Left forelimb (tissue), 1 donor: ENCODE results near the gene CPNE5.
"Not testable (repeated sequence)": the region's sequence is repeated elsewhere in the genome, so short reads cannot be mapped to it uniquely, and the experiment has no call there.

Experiments used
- DNase-seq: peaks from one replicate; pipeline ENCODE4 v3.0.0-alpha.2; 2018; ENCODE audit warnings: low spot score

CPNE5 gene

DNA sequence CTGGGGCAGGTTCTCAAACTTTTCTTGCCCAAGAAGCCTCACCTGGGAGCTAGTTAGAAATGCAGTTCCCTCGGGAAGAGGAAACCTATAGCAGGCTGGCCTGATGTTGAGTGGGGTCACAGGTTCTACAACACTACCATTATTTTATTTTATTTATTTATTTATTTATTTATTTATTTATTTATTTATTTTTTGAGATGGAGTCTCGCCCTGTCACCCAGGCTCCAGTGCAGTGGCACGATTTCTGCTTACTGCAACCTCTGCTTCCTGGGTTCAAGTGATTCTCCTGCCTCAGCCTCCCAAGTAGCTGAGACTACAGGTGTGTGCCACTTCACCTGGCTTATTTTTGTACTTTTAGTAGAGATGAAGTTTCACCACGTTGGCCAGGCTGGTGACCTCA is 115.3 kb downstream of the CPNE5 start:
- DNase-seq: not testable (repeated sequence)

DNA sequence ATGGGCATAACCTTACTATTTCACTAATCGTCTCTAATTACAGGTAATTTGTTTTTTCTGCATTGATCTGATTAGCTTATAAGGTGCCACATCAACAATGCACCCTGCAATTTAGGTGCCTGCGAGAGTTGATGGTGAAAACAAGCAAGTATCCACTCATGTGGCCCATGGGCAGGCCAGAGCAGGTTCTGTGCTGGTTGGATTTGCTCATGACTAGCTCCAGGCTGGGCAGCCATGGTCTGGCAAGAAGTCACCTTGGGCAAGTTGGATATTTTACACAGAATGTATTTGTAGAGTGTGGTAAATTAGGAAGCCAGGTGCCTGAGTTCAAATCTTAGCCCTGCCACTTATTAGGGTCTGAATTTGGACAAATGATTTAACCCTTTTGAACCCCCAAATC is 116.4 kb downstream of the CPNE5 start:
- no peak for DNase-seq

DNA sequence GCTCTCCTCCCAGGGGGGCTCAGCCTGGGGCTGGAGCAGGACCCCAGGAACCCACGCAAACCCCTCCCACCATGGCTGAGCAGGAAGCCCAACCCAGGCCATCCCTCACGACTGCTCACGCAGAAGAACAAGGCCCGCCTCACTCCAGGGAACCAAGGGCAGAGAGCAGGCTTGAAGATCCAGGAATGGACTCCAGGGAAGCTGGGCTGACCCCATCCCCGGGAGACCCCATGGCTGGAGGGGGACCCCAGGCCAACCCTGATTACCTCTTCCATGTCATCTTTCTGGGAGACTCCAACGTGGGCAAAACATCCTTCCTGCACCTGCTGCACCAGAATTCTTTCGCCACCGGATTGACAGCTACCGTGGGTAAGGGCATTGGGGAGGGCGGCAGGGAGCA is 116.9 kb downstream of the CPNE5 start:
- no peak for DNase-seq

GRCh38 chr6:36721369-36722140 is 117.7 kb downstream of the CPNE5 start:
- no peak for DNase-seq

GRCh38 chr6:36720251-36721141 is 118.7 kb downstream of the CPNE5 start:
- no peak for DNase-seq

GRCh38 chr6:36719126-36719525 is 120.1 kb downstream of the CPNE5 start:
- no peak for DNase-seq

DNA sequence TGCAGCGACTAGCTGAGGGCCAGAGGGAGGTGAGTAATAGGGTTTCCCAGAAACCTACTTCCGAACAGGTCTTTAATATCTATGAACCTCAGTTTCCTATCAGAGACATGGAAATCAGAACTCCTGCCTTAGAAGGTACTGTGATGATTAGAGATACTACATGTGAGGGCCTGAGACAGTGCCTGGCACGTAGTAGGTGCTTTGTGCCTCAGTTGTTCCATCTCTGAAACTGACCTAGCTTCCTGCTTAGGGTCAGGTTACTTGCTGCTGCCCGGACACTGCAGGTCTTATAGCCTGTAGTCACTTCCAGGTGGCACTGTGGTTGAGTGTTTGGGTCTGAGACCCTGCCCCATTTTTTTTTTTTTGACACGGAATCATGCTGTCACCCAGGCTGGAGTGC is 120.7 kb downstream of the CPNE5 start:
- DNase-seq: no peak

DNA sequence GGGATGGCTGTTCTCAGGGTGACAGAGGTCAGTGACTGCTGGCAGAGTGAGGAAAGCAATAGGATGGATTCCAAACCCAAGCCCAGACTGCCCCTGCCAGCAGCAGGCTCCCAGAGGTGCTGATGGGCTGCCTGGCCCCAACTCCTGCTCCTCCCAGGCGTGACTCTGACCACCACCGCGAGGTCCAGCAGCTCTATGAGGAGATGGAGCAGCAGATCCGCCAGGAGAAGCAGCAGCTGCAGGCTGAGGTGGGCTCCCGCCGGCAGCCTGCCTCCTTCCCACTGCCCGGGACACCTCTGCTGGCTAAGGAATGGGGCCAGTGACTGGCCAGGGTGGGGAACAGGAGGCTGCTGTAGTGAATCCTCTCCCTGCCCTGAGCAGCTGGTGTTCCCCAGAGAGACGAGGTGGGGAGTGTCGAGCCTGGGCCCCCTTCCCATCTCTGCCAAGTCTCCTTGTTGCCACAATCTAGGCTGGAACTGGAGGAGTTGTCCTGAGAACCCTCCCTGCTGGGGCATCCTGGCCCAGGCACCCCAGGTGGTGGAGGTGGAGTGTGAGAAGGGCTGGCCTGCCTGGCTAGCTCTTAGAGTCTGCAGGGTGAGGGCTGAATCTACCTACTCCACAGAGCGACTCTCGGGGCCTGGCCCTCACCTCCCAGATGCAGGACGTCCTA is 121.2 kb downstream of the CPNE5 start:
- DNase-seq: no peak

- no peak for DNase-seq
Measured at GRCh38 chr6:36717231-36717825, 121.9 kb downstream of the CPNE5 start.

DNA sequence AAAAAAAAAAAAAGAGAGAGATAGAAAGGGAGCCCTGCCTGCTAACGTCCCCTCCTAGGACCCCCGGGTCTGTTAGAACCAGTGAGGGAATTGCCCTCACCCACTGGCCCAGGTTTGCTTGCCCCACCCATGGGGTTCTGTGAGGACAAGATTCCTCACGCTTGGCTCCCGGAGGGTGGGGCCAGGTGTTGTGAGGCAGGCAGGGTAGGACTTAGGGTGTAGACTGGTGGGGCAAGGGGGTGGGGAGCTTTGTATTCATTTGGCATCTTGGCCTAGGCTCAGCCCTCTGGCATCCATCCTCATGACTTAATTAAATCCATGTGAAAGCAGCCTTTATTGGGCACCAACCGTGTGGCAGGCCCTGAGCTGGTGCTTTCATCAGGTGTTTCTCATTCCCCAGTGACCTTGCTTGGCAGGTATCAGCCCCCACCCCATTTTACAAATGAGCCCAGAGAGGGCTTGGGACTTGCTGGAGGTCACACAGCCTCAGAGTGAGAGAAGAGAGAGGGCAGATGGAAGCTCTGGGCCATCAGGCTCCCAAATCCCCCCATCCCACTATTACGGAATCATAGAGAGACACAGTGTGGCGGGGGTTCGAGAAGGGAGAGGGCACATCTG is 122.7 kb downstream of the CPNE5 start:
- no peak for DNase-seq

GRCh38 chr6:36715469-36715868 is 123.8 kb downstream of the CPNE5 start:
- DNase-seq: no peak

DNA sequence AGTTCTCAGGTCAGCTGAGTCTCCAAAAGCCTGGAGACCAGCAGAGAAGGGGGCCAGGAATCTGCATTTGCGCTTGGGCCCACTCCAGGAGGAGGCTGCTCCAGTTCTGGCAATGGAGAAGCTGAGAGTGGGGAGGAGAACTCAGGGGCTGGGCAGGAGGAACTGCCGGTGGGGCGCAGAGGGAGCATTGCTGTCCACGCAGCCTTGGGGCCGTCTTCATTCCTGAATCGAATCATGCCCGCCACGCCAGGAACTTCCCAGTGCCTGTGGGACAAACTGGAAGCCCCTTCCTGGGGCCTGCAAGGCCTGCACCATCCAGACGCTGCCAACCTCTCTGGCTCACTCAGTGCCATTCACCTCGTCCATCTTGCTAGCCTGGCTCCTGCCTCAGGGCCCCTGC is 124.7 kb downstream of the CPNE5 start:
- DNase-seq: no peak

DNA sequence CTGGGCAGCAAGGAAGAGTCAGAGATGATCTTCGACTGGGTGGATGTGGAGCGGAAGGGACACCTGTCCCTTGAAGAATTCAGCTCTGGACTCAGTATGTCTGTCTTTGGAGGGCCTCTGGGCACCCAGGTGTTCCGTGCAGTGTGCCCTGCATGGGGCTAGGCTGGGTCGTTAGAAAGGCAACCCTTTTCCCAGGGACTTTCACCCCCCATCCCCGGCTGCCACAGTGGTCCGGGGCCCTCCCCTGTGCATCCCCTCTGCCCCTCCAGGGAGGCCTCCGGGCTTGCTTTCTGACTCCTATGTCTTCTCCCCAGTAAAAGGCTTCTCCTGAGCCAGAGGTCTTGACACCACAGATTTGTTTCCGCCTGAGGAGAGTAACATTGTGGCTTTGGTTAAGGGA is 125.4 kb downstream of the CPNE5 start:
- no peak for DNase-seq

GRCh38 chr6:36712816-36713215 is 126.4 kb downstream of the CPNE5 start:
- DNase-seq: no peak

GRCh38 chr6:36706339-36706738 is 132.9 kb downstream of the CPNE5 start:
- DNase-seq: no peak

GRCh38 chr6:36704961-36705577 is 134.2 kb downstream of the CPNE5 start:
- not testable (repeated sequence) for DNase-seq

DNA sequence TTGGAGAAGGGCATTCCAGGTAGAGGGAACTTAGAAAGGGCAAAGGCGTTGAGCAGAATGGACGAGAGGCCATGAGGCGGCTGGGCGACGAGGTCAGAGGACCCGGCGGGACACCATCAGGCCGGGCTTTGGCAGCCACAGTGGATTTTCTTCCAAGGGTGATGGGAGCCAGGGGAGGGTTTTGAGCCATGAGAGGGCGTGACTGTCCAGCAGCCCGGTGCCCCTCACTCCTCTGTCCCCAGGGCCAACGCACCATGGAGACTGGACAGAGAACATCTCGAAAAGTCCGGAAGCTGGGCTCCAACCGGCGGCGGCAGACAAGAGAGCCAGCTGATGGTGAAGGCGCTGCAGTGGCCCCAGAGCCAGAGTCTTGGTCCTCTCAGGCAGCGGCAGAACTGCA is 135.3 kb downstream of the CPNE5 start:
- DNase-seq: no peak

GRCh38 chr6:36703081-36703606 is 136.1 kb downstream of the CPNE5 start:
- DNase-seq: no peak

DNA sequence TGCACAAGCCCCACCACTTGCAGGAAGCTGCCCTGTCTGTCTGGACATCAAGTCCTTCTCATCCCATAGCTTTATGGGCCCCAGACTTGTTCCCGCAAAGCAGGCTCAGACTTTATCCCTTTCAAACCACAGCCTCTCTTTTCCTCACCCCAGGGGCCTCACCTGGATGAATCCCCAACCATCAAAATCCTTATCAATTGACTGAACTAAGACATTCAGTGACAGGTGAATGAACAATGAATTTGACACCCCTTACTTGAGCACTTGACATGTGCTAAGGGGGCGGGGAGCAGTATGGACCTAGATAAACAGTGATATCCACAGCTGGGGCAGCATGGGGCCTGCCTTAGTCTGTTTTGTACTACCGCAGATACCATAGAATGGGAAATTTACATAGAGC is 136.6 kb downstream of the CPNE5 start:
- DNase-seq: no peak

DNA sequence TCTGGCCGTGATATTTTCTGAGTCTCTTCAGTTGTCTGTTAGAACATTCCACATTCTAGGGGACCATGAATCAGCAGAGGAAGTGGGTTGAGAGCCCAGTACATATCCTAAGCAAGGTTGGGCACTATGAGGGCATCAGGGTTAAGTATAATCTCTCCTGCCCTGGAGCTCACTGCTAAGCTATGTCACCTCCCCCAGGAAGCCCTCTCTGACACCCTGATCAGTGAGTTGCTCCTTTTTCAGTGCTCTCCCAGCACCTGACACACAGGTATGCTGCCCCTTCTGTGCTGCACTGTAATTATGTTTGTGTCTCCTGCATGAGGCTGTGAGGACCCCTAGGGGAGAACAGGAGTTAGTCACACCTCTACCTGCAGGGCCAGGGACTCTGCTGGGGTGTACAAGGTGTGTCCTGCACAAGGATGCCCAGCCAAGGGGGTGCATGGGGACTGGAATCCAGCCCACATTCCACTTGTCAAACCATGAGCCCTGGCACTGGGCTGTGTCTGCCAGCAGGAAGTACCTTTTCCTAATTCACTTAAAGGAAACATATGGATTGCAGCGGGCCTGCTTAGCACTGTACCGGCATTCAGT is 137.7 kb downstream of the CPNE5 start:
- DNase-seq: no peak

DNA sequence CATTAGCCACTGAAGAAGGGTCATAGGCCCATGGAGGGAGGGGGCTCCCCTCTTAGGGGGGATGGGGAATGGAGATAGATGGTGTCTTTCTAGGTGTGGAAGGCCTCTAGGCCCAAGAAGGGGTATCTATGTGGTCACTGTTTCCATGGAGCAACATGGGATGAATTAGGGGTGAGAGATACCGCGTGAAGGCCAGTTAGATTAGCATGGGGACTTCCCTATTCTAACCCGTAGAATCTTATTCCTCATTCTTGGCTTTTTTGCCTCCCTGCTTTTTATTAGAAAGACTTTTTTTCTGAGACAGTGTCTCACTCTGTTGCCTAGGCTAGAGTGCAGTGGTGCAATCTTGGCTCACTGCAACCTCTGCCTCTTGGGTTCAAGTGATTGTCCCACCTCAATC is 138.4 kb downstream of the CPNE5 start:
- no peak for DNase-seq
